D721Med (cell line): ENCODE measurements around the gene GSTA4.

ENCODE experiments used
- DNase-seq: peaks from one replicate; pipeline ENCODE4 v3.0.0; 2011; ENCODE audit warnings: low spot score; ENCODE audit not compliant: insufficient read length
- FAIRE-seq: peaks from 2 replicates; lab custom pipeline; 2011; peaks lifted over from hg19 to GRCh38; lab: Jason Lieb, UNC
- CTCF ChIP-seq: IDR thresholded peaks from 2 replicates; pipeline ENCODE4 v1.5.1; 2012; ENCODE audit warnings: mild to moderate bottlenecking, control low read depth; ENCODE audit not compliant: insufficient read depth; ENCODE audit errors: missing control alignments

GSTA4 gene

GRCh38 chr6:52929321-52930164 lies 65.5 kb downstream of the GSTA4 start:
- FAIRE-seq (no peak), DNase-seq (no peak)
- TF ChIP-seq CTCF, result no peak
